ENCODE data around the gene TSC22D4.

The TSC22D4 gene

DNA sequence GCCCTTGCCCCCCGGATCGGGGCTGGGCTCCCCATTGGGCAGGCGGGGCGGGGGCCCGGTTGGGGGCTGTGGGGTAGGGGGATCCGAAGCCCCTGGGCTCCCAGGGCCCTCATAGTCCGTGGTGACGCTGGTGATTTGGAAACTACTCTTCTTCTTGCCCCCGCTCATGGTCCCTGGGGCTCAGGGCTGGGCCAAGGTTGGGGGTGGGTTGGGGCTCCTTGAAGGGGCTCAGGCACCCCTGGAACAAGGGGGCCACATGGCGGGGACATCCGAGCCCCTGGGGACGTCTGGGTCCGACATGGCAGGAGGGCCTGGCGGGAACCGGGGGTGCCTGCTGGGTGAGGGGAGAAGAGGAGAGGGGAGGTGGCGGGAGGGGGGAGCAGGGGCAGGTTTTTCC, 1.1 kb downstream of the TSC22D4 start:
- TF ChIP-seq, protein P1, sequence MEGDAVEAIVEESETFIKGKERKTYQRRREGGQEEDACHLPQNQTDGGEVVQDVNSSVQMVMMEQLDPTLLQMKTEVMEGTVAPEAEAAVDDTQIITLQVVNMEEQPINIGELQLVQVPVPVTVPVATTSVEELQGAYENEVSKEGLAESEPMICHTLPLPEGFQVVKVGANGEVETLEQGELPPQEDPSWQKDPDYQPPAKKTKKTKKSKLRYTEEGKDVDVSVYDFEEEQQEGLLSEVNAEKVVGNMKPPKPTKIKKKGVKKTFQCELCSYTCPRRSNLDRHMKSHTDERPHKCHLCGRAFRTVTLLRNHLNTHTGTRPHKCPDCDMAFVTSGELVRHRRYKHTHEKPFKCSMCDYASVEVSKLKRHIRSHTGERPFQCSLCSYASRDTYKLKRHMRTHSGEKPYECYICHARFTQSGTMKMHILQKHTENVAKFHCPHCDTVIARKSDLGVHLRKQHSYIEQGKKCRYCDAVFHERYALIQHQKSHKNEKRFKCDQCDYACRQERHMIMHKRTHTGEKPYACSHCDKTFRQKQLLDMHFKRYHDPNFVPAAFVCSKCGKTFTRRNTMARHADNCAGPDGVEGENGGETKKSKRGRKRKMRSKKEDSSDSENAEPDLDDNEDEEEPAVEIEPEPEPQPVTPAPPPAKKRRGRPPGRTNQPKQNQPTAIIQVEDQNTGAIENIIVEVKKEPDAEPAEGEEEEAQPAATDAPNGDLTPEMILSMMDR (IDR thresholded peaks at IDR 0.05; ENCODE audit: low read depth, low read length, missing control alignments), result no peak
- DNase-seq (ENCODE audit: extremely low read depth, low read depth), result no peak
- H3K4me3 ChIP-seq (replicated peaks; ENCODE audit: low read depth, low read length), result peak overlapping the region; percentile 84

DNA sequence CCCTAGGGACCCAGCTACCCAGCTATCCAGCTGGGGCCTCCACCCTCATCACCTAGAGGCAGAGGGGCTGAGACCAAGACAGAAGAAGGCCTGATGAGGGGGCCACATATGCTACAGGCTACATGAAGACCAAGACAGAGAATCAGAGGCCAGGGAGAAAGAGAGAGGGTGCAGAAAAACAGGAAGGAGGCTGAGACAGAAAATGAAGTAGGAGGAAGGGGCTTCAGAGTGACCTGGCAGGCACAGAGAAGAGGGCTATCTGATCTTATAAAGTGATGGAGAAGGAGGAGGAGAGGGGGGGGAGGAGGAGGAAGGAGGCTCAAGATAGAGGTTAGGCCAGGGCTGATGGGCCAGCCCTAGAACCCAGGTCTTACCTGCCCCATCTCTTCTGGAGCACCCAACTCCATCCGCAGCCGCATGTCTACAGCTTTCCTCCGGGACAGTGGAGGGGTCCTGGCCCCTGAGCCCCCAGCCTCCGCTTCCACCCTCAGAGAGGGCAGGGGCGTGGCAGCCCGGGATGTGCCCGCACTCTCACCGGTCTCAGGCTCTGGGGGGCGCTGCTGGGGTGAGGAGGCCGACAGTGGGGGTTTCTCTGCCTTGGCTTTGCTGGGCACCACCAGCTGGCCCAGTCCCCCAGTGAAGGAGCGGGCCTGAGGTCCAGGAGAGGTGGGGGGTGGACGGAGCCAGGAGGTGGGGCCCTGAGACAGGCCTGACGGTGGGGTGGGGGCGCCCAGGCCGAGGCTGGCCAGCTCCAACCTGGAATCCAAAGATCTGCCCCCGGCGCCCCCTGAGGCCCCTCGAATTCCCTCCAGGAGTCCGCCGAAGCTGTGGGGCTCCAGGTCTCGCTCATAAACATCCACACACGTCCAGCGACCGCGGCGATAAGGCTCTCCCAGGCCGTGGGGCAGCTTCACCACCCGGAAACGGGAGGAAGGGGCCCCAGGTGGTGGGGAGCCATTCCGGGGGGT, 1.8 kb downstream of the TSC22D4 start:
- TF ChIP-seq, protein P1 (IDR thresholded peaks at IDR 0.05; ENCODE audit: low read depth, low read length, missing control alignments), result peak; percentile 44
- H3K4me3 ChIP-seq (replicated peaks; ENCODE audit: low read depth, low read length), result peak overlapping the region; percentile 84
- DNase-seq (ENCODE audit: extremely low read depth, low read depth), result no peak

DNA sequence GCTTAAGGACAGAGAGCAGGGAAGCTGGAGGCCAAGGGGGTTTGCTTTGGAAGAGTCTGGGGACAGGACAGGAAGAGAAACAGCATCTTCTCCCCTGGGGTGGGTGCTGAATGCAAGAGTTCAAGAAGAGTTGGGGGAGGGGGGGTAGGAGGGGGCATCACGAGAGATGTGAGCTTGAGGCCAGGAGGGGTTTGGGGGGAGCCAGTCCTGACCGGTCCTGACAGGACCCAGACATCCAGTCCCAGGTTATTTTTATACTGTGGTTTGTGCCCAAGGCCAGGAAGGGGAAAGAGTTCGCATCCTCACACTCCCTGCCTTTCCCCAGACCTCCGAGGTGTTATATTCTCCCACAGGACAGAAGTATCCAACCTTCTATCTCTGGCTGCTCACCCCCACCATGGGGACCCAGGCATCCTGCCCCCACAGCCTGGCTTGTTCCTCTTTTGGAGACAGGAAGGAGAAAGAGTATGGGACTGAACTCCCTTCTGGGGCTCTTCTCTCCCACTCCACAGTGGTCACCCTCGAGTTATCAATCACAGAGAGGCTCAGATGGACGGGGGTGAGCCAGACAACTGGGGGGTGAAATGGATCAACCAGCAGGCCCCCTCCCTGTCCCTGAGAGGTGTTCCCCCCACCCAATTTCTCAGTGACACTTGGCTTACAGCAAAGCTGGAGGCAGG, 2.8 kb downstream of the TSC22D4 start:
- TF ChIP-seq, protein P1 (IDR thresholded peaks at IDR 0.05; ENCODE audit: low read depth, low read length, missing control alignments), result no peak
- H3K4me3 ChIP-seq (replicated peaks; ENCODE audit: low read depth, low read length), result peak overlapping the region; percentile 84
- DNase-seq (ENCODE audit: extremely low read depth, low read depth), result no peak

DNA sequence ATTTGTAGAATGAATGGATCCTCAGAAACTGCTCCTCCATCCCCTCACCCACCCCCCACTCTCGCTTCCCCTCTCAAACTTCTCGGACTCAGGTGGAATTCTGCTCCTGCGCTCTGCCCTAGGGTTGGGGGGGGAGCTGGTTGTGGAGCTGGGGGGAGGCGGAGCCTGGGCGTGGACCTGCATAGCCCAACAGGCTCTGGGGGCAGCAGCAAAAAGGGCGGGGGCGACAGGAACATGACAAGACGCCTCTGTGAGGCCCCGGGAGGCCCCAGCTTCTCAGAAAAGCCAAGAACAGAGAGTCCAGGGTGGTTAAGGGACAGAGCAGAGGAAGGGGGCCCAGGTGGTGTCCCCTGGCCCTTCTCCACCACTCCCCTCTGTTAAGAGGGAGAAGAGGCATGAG, 3.5 kb downstream of the TSC22D4 start:
- peak overlapping the region; percentile 84 for H3K4me3 ChIP-seq (replicated peaks; ENCODE audit: low read depth, low read length)
- DNase-seq (ENCODE audit: extremely low read depth, low read depth), result no peak
- TF ChIP-seq, protein P1 (IDR thresholded peaks at IDR 0.05; ENCODE audit: low read depth, low read length, missing control alignments), result no peak

DNA sequence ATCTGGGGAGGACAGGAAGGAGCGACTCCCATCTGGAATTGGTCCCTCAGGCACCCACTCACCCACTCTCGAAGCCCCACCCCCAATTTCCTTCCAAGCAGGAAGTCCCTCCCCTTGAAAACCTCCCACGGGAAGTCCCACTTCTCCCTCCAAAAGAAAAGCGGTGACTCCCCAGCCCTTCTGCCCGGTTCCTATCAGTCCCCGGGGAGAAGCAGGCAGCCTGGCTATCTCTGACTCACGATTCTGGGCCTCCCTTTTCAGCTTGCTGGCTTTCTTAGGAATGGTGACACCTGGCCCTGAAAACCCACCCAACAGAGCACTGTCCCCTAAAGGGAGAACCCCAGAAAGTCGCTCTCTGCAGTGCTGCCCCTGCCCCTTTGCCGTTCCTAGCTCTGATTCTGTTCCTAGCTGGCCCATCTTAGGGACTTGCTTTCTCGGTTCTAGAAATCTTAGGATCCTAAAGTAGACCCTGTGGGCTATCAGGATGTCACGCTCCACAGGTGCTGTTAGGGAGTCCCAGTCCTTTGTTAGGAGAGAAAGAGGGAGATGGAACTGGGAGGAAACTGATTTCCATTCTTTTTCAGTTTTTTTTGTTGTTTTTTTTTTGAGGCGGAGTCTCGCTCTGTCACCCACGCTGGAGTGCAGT, 6.0 kb downstream of the TSC22D4 start:
- H3K4me3 ChIP-seq (replicated peaks; ENCODE audit: low read depth, low read length), result no peak overlapping the region
- no peak for DNase-seq (ENCODE audit: extremely low read depth, low read depth)
- TF ChIP-seq, protein P1 (IDR thresholded peaks at IDR 0.05; ENCODE audit: low read depth, low read length, missing control alignments), result no peak

DNA sequence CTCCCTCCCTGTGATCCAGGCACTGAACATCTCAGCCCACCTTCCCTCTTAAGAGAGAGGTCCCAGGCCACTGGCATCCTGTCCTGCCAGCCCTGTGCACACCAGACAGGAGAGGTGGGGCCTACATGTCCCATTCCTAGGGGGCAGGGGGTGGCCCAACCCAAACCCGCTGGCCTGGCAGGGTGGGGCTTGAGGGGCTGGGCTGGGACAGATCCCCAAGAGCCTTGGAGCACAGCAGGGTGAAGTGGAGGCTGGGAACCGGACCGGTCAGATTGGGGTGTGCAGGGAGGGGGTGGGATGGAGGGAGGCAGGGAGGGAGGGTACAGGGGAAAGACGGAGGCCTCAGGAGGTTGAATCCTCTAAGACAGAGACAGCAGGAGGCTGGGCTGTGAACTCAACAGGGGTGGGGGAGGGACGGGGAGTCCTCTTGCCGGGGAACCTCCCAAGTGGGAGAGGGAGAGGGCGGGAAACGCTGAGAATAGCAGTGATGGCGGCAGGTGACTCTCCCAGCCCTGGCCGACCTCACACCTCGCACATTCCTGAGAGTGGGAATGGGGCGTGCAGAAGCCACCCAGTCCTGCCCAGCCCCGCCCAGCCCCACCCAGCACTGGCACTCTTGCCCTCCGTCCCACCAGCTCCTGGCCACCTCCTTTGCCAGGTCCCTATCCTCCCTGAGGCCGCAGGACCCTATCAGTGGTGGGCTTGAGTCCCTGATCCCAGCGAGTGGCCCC, 6.7 kb downstream of the TSC22D4 start:
- DNase-seq (ENCODE audit: extremely low read depth, low read depth), result no peak
- TF ChIP-seq, protein P1 (IDR thresholded peaks at IDR 0.05; ENCODE audit: low read depth, low read length, missing control alignments), result no peak
- H3K4me3 ChIP-seq (replicated peaks; ENCODE audit: low read depth, low read length), result no peak overlapping the region
